KMS-11 (cell line): Measurements from ENCODE around the gene PRKG1.
"Not testable (repeated sequence)": the region's sequence is repeated elsewhere in the genome, so short reads cannot be mapped to it uniquely, and the experiment has no call there.

ENCODE experiments used
- H2AFZ ChIP-seq: fragments of 200-600 bp; sonication (generic); 2 replicates; pipeline ENCODE4 v1.6.1; 2016; ENCODE audit warnings: antibody characterized with exemption, mixed run types, low read depth
- H3K27ac ChIP-seq: fragments of 200-600 bp; sonication (generic); 2 replicates; pipeline ENCODE4 v1.6.1; 2016; ENCODE audit warnings: mild to moderate bottlenecking, mixed run types
- H3K27me3 ChIP-seq: fragments of 200-600 bp; sonication (generic); 2 replicates; pipeline ENCODE4 v1.6.1; 2017; ENCODE audit warnings: mild to moderate bottlenecking, low read depth, mixed run types, moderate library complexity; ENCODE audit not compliant: insufficient read depth
- H3K36me3 ChIP-seq: fragments of 200-600 bp; sonication (generic); 2 replicates; pipeline ENCODE4 v1.6.1; 2017; ENCODE audit warnings: mild to moderate bottlenecking, mixed run types; ENCODE audit not compliant: insufficient read depth
- H3K4me1 ChIP-seq: fragments of 200-600 bp; sonication (generic); 2 replicates; pipeline ENCODE4 v1.6.1; 2016; ENCODE audit warnings: mild to moderate bottlenecking, low read depth, mixed run types; ENCODE audit not compliant: poor library complexity, severe bottlenecking
- H3K4me2 ChIP-seq: fragments of 200-600 bp; sonication (generic); 2 replicates; pipeline ENCODE4 v1.7.0; 2016; ENCODE audit warnings: mild to moderate bottlenecking, mixed run types
- H3K4me3 ChIP-seq: fragments of 200-600 bp; sonication (generic); IDR thresholded peaks from 2 replicates; pipeline ENCODE4 v1.6.1; 2017; ENCODE audit warnings: low read depth, low read length, mixed read lengths; ENCODE audit not compliant: insufficient read depth
- H3K79me2 ChIP-seq: fragments of 200-600 bp; sonication (generic); 2 replicates; pipeline ENCODE4 v1.6.1; 2016; ENCODE audit warnings: low read depth, mixed run types; ENCODE audit not compliant: insufficient read depth
- H3K9ac ChIP-seq: fragments of 200-600 bp; sonication (generic); 2 replicates; pipeline ENCODE4 v1.6.1; 2016; ENCODE audit warnings: mild to moderate bottlenecking, mixed run types
- H4K20me1 ChIP-seq: fragments of 200-600 bp; sonication (generic); 2 replicates; pipeline ENCODE4 v1.6.1; 2016; ENCODE audit warnings: mild to moderate bottlenecking, mixed run types; ENCODE audit not compliant: insufficient read depth
- TF ChIP-seq, protein P1 (sequence below): fragments of 200-600 bp; sonication (generic); conservative IDR thresholded peaks from 2 replicates; pipeline ENCODE4 v1.6.1; 2017; ENCODE audit warnings: low read depth, mild to moderate bottlenecking, antibody characterized with exemption, low read length, moderate library complexity, mixed read lengths

The PRKG1 gene

DNA sequence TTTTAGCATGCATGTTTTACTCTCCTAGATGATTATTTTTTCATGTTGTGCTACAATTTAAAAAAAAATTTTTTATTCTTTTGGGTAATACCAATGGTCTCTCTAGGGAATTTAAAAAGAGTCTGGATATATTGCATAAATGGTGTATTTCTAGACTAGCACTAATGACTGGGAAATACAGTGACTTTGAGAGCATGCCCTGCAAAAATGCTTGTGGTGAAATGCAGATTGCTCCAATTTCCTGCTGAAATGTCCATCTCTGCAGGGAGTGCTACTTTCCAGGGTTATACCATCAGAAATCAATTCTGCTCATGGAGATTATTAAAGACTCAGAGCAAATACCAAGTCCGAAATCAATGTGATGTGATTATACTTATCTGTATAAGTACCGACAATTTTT lies 186.1 kb downstream of the PRKG1 start:
- no peak overlapping the region for H2AFZ ChIP-seq
- TF ChIP-seq, protein P1, sequence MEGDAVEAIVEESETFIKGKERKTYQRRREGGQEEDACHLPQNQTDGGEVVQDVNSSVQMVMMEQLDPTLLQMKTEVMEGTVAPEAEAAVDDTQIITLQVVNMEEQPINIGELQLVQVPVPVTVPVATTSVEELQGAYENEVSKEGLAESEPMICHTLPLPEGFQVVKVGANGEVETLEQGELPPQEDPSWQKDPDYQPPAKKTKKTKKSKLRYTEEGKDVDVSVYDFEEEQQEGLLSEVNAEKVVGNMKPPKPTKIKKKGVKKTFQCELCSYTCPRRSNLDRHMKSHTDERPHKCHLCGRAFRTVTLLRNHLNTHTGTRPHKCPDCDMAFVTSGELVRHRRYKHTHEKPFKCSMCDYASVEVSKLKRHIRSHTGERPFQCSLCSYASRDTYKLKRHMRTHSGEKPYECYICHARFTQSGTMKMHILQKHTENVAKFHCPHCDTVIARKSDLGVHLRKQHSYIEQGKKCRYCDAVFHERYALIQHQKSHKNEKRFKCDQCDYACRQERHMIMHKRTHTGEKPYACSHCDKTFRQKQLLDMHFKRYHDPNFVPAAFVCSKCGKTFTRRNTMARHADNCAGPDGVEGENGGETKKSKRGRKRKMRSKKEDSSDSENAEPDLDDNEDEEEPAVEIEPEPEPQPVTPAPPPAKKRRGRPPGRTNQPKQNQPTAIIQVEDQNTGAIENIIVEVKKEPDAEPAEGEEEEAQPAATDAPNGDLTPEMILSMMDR, result no peak
- H4K20me1 ChIP-seq, result no peaks in the 10 kb centered on the region
- no peak overlapping the region for H3K4me3 ChIP-seq
- H3K27ac ChIP-seq, result no peak overlapping the region
- no peaks in the 10 kb centered on the region for H3K4me1 ChIP-seq
- H3K79me2 ChIP-seq, result no peaks in the 10 kb centered on the region
- no peaks in the 10 kb centered on the region for H3K36me3 ChIP-seq
- H3K4me2 ChIP-seq, result no peak overlapping the region
- no peak overlapping the region for H3K9ac ChIP-seq
- no peaks in the 10 kb centered on the region for H3K27me3 ChIP-seq

DNA sequence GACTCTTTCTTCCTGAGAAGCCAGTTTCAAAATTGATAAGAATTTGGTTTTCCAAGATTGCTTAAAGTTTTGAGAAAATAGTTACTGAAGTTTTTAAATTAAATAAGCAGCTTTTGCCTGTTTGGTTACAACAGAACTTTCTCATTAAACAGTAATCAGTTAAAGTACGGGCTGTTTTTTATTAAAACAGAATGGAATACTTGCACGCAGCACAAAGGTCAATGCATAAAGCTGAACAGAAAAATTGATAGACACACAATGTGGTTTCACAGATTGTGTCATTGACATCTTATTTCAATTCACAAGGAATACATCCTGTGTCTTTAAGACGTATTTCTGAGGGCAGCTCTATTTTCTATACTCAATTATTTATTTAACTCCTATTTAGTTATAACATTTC lies 192.2 kb downstream of the PRKG1 start:
- Histone ChIP-seq H3K79me2 (no peaks in the 10 kb centered on the region), H3K27ac (no peak overlapping the region), H3K36me3 (no peaks in the 10 kb centered on the region), H3K4me3 (no peak overlapping the region), H2AFZ (no peak overlapping the region), H3K4me1 (no peaks in the 10 kb centered on the region), H3K4me2 (no peak overlapping the region), H3K27me3 (no peaks in the 10 kb centered on the region), H4K20me1 (no peaks in the 10 kb centered on the region), H3K9ac (no peak overlapping the region)
- TF ChIP-seq, protein P1, result no peak

DNA sequence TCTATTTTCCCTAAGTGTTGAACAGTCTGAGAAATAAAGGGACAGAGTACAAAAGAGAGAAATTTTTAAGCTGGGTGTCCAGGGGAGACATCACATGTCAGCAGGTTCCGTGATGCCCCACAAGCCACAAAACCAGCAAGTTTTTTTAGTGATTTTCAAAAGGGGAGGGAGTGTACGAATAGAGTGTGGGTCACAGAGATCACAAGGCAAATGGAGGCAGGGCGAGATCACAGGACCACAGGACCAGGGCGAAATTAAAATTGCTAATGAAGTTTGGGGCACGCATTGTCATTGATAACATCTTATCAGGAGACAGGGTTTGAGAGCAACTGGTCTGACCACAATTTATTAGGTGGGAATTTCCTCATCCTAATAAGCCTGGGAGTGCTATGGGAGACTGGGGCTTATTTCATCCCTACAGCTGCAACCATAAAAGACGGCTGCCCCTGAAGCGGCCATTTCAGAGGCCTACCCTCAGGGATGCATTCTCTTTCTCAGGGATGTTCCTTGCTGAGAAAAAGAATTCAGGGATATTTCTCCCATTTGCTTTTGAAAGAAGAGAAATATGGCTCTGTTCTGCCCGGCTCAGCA lies 193.8 kb downstream of the PRKG1 start:
- H3K4me2 ChIP-seq, result not testable (repeated sequence)

DNA sequence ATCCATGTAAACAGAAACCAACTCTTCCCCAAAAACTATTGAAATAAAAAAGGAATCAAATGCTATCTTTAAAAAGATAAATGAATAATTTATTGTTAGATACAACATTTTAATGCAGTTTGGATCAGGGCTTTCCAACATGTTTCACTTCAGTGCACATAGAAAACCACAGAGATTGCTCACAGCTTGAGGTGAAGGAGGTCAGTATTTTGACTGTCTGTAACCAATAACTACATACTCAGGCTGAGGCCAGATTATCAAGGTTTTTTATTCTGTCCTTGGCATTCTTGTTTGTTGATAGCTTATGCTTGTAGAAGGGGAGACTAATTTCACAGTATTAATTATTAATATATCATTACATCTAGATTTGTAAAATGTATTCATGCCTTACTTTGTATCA lies 195.5 kb downstream of the PRKG1 start:
- Histone ChIP-seq H2AFZ (no peak overlapping the region), H3K4me3 (no peak overlapping the region), H3K36me3 (no peaks in the 10 kb centered on the region), H3K27me3 (no peaks in the 10 kb centered on the region), H3K4me1 (no peaks in the 10 kb centered on the region), H3K27ac (no peak overlapping the region), H3K9ac (no peak overlapping the region), H3K4me2 (no peak overlapping the region), H4K20me1 (no peaks in the 10 kb centered on the region), H3K79me2 (no peaks in the 10 kb centered on the region)
- TF ChIP-seq, protein P1, result no peak

More for the DNA sequence above, 193.8 kb downstream of the PRKG1 start:
- H3K27me3 ChIP-seq, H3K27ac ChIP-seq, H3K9ac ChIP-seq, H3K36me3 ChIP-seq, H4K20me1 ChIP-seq, H3K4me3 ChIP-seq, H3K79me2 ChIP-seq, H2AFZ ChIP-seq, H3K4me1 ChIP-seq: not testable (repeated sequence)

DNA sequence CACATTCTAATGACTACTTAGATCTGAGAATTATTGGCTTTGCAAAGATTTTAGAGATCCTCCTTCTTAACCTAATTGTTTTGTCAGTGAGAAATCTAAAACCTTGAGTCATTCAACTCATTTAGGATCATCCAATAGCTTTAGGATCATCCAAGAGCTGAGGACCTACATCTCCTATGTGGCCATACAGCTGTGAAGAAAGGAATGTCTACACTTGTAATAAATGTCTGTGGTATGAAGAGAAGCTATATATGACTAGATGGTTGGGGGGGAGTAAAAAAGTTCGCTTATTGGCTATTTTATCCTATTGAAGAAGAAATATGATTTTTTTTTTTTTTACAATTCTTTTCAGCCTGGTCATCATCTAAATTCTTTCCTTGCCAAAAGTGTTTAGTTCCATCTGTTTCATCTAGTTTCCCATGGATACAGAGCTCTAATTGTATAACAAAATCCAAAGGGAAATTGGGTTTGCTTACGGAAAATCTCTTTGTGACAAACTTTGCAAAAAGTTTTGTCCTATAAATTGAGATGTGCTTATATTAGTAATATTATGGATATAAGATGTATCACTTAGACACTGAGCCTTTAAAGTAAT lies 196.7 kb downstream of the PRKG1 start:
- H3K27ac ChIP-seq, result no peak overlapping the region
- H3K4me3 ChIP-seq, result no peak overlapping the region
- no peak overlapping the region for H2AFZ ChIP-seq
- H3K27me3 ChIP-seq, result no peaks in the 10 kb centered on the region
- TF ChIP-seq, protein P1, result no peak
- H3K4me2 ChIP-seq, result no peak overlapping the region
- no peaks in the 10 kb centered on the region for H3K36me3 ChIP-seq
- no peaks in the 10 kb centered on the region for H3K79me2 ChIP-seq
- H3K9ac ChIP-seq, result no peak overlapping the region
- no peaks in the 10 kb centered on the region for H3K4me1 ChIP-seq
- no peaks in the 10 kb centered on the region for H4K20me1 ChIP-seq

DNA sequence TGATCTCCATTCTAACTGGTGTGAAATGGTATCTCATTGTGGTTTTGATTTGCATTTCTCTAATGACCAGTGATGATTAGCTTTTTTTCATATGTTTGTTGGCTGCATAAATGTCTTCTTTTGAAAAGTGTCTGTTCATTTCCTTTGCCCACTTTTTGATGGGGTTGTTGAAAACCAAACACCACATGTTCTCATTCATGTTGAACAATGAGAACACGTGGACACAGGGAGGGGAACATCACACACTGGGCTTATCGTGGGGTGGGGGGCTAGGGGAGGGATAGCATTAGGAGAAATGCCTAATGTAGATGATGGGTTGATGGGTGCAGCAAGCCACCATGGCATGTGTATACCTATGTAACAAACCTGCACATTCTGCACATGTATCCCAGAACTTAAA lies 197.8 kb downstream of the PRKG1 start:
- not testable (repeated sequence) for H3K36me3 ChIP-seq, H3K27ac ChIP-seq, H3K4me3 ChIP-seq, H3K9ac ChIP-seq, H2AFZ ChIP-seq, H4K20me1 ChIP-seq, H3K4me2 ChIP-seq, H3K79me2 ChIP-seq, H3K27me3 ChIP-seq, H3K4me1 ChIP-seq
